ENCODE measurements around the gene KREMEN1. TPM values are rescaled to one million over a fixed set of nuclear protein-coding genes. Genes with fewer than 3 reads are reported as not detected.

KREMEN1 gene
- total RNA-seq, 2 experiments from 2014 or later: not detected

DNA sequence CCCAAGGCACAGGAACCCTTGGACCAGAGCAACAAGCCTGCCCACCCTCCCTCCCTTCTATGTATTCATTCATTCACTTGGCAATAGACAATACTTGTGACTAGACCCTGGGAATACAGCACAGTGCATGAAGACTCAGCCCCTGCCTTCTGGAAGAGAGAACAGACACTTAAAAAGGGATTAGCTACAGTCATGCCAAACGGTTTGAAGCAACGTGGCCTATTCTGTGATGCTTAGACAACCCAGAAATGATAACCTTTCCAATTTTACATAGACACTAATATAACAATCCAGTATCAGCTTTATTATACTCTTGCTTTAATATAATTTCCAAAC, 52.6 kb downstream of the KREMEN1 start:
- no peak overlapping the region for H3K4me3 ChIP-seq (ENCODE audit: low read length)
- H3K36me3 Mint-ChIP-seq (ENCODE audit: low read depth): no peaks in the 10 kb centered on the region
- H3K9me3 ChIP-seq (ENCODE audit: control insufficient read depth in 1 of 2, insufficient read depth in 1 of 2, low read length in 2 of 2): no peaks in the 10 kb centered on the region
- H3K4me1 Mint-ChIP-seq (ENCODE audit: low read depth): no peaks in the 10 kb centered on the region
- no peaks in the 10 kb centered on the region for H3K36me3 ChIP-seq (ENCODE audit: insufficient read depth, low read length)
- ATAC-seq (ENCODE audit: poor library complexity) (no peak), DNase-seq (no peak)
- H3K27me3 Mint-ChIP-seq: peaks cover 2% of the 10 kb centered on the region
- TF ChIP-seq, protein P1, sequence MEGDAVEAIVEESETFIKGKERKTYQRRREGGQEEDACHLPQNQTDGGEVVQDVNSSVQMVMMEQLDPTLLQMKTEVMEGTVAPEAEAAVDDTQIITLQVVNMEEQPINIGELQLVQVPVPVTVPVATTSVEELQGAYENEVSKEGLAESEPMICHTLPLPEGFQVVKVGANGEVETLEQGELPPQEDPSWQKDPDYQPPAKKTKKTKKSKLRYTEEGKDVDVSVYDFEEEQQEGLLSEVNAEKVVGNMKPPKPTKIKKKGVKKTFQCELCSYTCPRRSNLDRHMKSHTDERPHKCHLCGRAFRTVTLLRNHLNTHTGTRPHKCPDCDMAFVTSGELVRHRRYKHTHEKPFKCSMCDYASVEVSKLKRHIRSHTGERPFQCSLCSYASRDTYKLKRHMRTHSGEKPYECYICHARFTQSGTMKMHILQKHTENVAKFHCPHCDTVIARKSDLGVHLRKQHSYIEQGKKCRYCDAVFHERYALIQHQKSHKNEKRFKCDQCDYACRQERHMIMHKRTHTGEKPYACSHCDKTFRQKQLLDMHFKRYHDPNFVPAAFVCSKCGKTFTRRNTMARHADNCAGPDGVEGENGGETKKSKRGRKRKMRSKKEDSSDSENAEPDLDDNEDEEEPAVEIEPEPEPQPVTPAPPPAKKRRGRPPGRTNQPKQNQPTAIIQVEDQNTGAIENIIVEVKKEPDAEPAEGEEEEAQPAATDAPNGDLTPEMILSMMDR (IDR thresholded peaks at IDR 0.05): no peak
- CTCF ChIA-PET: no interaction called here
- no peak overlapping the region for H3K27ac Mint-ChIP-seq
- H3K4me3 Mint-ChIP-seq: no peak overlapping the region
- intact Hi-C loops (cut with DNase I, micrococcal nuclease): no loop called here
- no peak overlapping the region for H3K27ac ChIP-seq (ENCODE audit: low read depth in 1 of 2, low read length in 2 of 2)
- no peaks in the 10 kb centered on the region for H3K4me1 ChIP-seq (ENCODE audit: insufficient read depth, low read length)
- no peaks in the 10 kb centered on the region for H3K27me3 ChIP-seq (ENCODE audit: control insufficient read depth in 1 of 2, insufficient read depth in 2 of 2, low read length in 2 of 2)
- POLR2A ChIA-PET: no interaction called here
- H3K9me3 Mint-ChIP-seq: peaks cover 3% of the 10 kb centered on the region

DNA sequence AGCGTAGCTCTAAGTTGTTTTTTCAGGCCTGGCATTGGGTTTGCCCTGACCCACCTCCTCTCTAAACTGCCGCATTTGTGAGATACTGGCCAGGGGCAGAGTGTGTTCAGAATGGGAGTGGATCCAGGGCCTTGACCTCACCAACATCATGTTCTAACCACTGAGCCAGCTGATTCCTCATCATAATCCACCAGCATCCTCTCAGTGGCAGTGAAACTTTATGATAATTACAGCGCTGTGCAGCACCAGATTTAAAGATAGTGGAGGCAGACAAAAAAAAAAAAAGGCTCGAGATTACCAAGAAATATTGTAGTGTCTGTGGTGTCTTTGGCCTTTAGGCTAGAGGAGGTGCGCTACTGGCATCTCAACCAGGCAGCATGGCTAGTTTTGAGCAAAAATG, 53.0 kb downstream of the KREMEN1 start:
- H3K9me3 Mint-ChIP-seq: no peaks in the 10 kb centered on the region
- H3K27ac ChIP-seq (ENCODE audit: low read depth in 1 of 2, low read length in 2 of 2): no peak overlapping the region
- CTCF ChIA-PET: no interaction called here
- H3K27ac Mint-ChIP-seq: no peak overlapping the region
- H3K27me3 ChIP-seq (ENCODE audit: control insufficient read depth in 1 of 2, insufficient read depth in 2 of 2, low read length in 2 of 2): no peaks in the 10 kb centered on the region
- TF ChIP-seq, protein P1 (IDR thresholded peaks at IDR 0.05): no peak
- no peaks in the 10 kb centered on the region for H3K27me3 Mint-ChIP-seq
- intact Hi-C loops (cut with DNase I, micrococcal nuclease): no loop called here
- no peaks in the 10 kb centered on the region for H3K36me3 Mint-ChIP-seq (ENCODE audit: low read depth)
- no peaks in the 10 kb centered on the region for H3K4me1 Mint-ChIP-seq (ENCODE audit: low read depth)
- POLR2A ChIA-PET: no interaction called here
- H3K4me1 ChIP-seq (ENCODE audit: insufficient read depth, low read length): no peaks in the 10 kb centered on the region
- ATAC-seq (ENCODE audit: poor library complexity) (no peak), DNase-seq (no peak)
- H3K4me3 ChIP-seq (ENCODE audit: low read length): no peak overlapping the region
- no peak overlapping the region for H3K4me3 Mint-ChIP-seq
- H3K36me3 ChIP-seq (ENCODE audit: insufficient read depth, low read length): no peaks in the 10 kb centered on the region
- H3K9me3 ChIP-seq (ENCODE audit: control insufficient read depth in 1 of 2, insufficient read depth in 1 of 2, low read length in 2 of 2): no peaks in the 10 kb centered on the region

DNA sequence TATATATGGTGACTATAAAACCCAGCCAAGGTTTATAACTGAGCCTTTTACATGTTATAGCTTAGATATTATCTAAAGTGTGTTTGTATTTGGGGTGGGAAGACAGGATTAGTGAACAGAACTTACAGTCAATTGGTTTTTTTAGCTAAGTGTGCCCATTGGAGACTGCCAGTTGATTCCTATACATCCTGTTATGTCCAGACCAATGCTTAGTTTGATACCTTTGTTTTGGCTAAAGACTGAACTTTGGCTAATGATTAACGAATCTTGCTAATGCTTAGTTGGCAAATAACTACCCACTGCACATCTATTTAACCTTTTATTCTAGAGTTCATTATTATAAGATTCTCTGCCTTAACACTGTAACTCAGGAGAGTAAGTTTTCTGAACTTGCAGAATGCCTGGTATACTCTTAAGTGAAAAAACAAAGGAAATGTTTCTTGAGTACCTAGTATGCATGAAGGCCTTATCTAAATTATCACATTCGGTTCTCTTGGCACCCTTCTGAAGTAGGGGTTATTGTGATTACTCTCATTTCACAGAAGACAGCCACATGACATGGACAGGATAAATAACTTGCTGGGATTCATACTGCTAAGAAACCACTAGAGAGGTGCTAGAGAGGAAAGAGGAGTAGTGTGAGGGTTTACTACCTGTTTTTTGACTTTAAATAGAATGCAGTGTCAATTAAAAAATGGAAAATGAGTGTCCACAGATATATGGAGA, 54.0 kb downstream of the KREMEN1 start:
- TF ChIP-seq, protein P1 (IDR thresholded peaks at IDR 0.05): no peak
- intact Hi-C loops (cut with DNase I, micrococcal nuclease): no loop called here
- no peaks in the 10 kb centered on the region for H3K9me3 ChIP-seq (ENCODE audit: control insufficient read depth in 1 of 2, insufficient read depth in 1 of 2, low read length in 2 of 2)
- CTCF ChIA-PET: no interaction called here
- Mint-ChIP-seq H3K27ac (no peak overlapping the region), H3K9me3 (no peaks in the 10 kb centered on the region), H3K27me3 (no peaks in the 10 kb centered on the region), H3K4me3 (no peak overlapping the region), H3K36me3 (ENCODE audit: low read depth) (no peaks in the 10 kb centered on the region), H3K4me1 (ENCODE audit: low read depth) (no peaks in the 10 kb centered on the region)
- no peaks in the 10 kb centered on the region for H3K36me3 ChIP-seq (ENCODE audit: insufficient read depth, low read length)
- ATAC-seq (ENCODE audit: poor library complexity): no peak
- no peak overlapping the region for H3K27ac ChIP-seq (ENCODE audit: low read depth in 1 of 2, low read length in 2 of 2)
- POLR2A ChIA-PET: no interaction called here
- no peak overlapping the region for H3K4me3 ChIP-seq (ENCODE audit: low read length)
- no peaks in the 10 kb centered on the region for H3K27me3 ChIP-seq (ENCODE audit: control insufficient read depth in 1 of 2, insufficient read depth in 2 of 2, low read length in 2 of 2)
- H3K4me1 ChIP-seq (ENCODE audit: insufficient read depth, low read length): no peaks in the 10 kb centered on the region
- DNase-seq: no peak

Measured in CD4-positive, alpha-beta T cell (primary cell).